Loucy (cell line): ENCODE data around the gene FRMD5.

Source experiments
- H2AFZ ChIP-seq: fragments of 200-600 bp; sonication (generic); 2 replicates; pipeline ENCODE4 v1.6.0; 2016; ENCODE audit warnings: antibody characterized with exemption, mild to moderate bottlenecking, low read length, moderate library complexity
- H3F3A ChIP-seq: fragments of 200-600 bp; 2 replicates; pipeline ENCODE4 v1.6.0; 2016; ENCODE audit warnings: antibody characterized with exemption, low read depth, mild to moderate bottlenecking
- H3K27me3 ChIP-seq: fragments of 200-600 bp; sonication (generic); 2 replicates; pipeline ENCODE4 v1.6.1; 2014; ENCODE audit warnings: low read length, mild to moderate bottlenecking; ENCODE audit not compliant: insufficient read depth, poor library complexity, severe bottlenecking
- H3K36me3 ChIP-seq: fragments of 200-600 bp; sonication (generic); 2 replicates; pipeline ENCODE4 v1.6.1; 2016; ENCODE audit warnings: low read length; ENCODE audit not compliant: insufficient read depth
- H3K4me1 ChIP-seq: fragments of 200-600 bp; sonication (generic); 2 replicates; pipeline ENCODE4 v1.5.1; 2014; ENCODE audit warnings: low read length, mild to moderate bottlenecking; ENCODE audit not compliant: insufficient read depth, poor library complexity, severe bottlenecking
- H3K4me2 ChIP-seq: fragments of 200-600 bp; sonication (generic); 2 replicates; pipeline ENCODE4 v1.6.0; 2014; ENCODE audit warnings: antibody characterized with exemption, low read length, low read depth, mild to moderate bottlenecking; ENCODE audit not compliant: poor library complexity, severe bottlenecking
- H3K4me3 ChIP-seq: fragments of 200-600 bp; sonication (generic); 2 replicates; pipeline ENCODE4 v1.5.1; 2014; ENCODE audit warnings: low read length, mild to moderate bottlenecking, mixed read lengths; ENCODE audit not compliant: poor library complexity, severe bottlenecking
- H3K79me2 ChIP-seq: fragments of 200-600 bp; sonication (generic); 2 replicates; pipeline ENCODE4 v1.6.1; 2014; ENCODE audit warnings: low read length; ENCODE audit not compliant: insufficient read depth
- H3K9ac ChIP-seq: fragments of 200-600 bp; sonication (generic); 2 replicates; pipeline ENCODE4 v1.6.0; 2014; ENCODE audit warnings: mild to moderate bottlenecking, low read depth, low read length, moderate library complexity; ENCODE audit not compliant: poor library complexity, severe bottlenecking
- H3K9me2 ChIP-seq: fragments of 200-600 bp; sonication (generic); replicated peaks from 2 replicates; pipeline ENCODE4 v1.6.1; 2016; ENCODE audit warnings: low read depth, low read length, mixed read lengths
- H3K9me3 ChIP-seq: fragments of 200-600 bp; sonication (generic); 2 replicates; pipeline ENCODE4 v1.6.1; 2014; ENCODE audit warnings: mild to moderate bottlenecking, antibody characterized with exemption, low read length, low read depth; ENCODE audit not compliant: insufficient read depth
- H4K20me1 ChIP-seq: fragments of 200-600 bp; sonication (generic); 2 replicates; pipeline ENCODE4 v1.6.0; 2014; ENCODE audit warnings: antibody characterized with exemption, low read length, mild to moderate bottlenecking; ENCODE audit not compliant: insufficient read depth, poor library complexity, severe bottlenecking
- CTCF ChIP-seq: fragments of 200-600 bp; sonication (generic); conservative IDR thresholded peaks from 2 replicates; pipeline ENCODE4 v1.5.1; 2014; ENCODE audit warnings: mild to moderate bottlenecking, antibody characterized with exemption, low read length
- EZH2phosphoT487 ChIP-seq: fragments of 200-600 bp; IDR thresholded peaks from 2 replicates; pipeline ENCODE4 v1.6.1; 2018; ENCODE audit warnings: antibody characterized with exemption, mild to moderate bottlenecking, moderate library complexity, borderline replicate concordance

Gene FRMD5

DNA sequence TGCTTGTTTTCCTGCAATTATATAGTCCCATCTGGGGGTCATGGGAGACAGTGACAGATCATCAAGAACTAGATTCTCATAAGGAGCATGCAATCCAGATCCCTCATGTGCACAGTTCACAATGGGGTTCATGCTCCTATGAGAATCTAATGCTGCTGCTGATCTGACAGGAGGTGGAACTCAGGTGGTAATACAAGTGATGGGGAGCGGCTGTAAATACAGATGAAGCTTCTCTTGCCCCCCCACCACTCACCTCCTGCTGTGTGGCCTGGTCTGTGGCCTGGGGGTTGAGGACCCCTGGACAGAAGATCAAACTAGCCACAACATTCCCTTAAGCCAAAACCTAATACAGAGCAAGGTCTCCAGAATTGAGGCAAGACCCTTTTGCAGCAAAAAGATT lies 207.1 kb downstream of the FRMD5 start:
- Histone ChIP-seq H3K4me3 (no peak overlapping the region), H3K79me2 (no peaks in the 10 kb centered on the region), H4K20me1 (no peaks in the 10 kb centered on the region), H3K27me3 (no peaks in the 10 kb centered on the region), H3K4me2 (no peak overlapping the region), H2AFZ (no peak overlapping the region), H3K9me3 (no peaks in the 10 kb centered on the region), H3K9me2 (no peaks in the 10 kb centered on the region), H3F3A (no peaks in the 10 kb centered on the region), H3K4me1 (peaks cover 2% of the 10 kb centered on the region), H3K36me3 (no peaks in the 10 kb centered on the region), H3K9ac (no peak overlapping the region)
- TF ChIP-seq CTCF (no peak), EZH2phosphoT487 (no peak)

DNA sequence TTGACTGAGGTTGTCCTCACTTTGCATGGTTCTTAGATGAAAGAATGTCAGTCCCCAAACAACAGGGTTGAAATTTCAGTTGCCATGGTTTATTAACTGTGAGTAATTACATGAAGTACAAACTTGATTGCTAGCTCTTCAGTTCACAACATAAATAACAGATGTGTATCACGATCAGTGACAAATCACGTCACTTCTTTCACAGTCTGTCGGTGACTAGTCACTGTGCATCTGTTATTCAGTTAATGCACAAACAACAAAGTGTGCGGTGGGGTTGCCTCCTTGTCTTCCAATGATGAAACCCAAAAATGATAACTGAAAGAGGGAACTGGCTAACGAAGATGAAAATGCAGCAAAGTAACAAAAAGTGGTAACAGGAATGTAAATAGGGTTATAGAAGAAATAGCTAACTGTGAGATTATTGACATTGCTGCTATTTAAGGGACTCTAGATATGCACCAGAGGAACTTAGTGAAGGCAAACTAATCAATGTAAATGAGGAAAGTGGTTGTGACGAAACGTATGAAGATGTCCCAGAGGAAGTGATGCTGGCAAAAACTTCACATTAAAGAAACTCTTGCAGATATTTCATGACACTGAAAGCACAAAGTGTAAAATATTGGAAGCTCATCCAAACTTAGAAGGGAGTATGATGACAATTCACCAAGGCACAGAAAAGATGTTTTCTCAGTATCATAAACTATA lies 208.9 kb downstream of the FRMD5 start:
- Histone ChIP-seq H2AFZ (no peak overlapping the region), H3K4me1 (peaks cover 2% of the 10 kb centered on the region), H3K4me3 (no peak overlapping the region), H3K27me3 (no peaks in the 10 kb centered on the region), H3F3A (no peaks in the 10 kb centered on the region), H3K9me3 (no peaks in the 10 kb centered on the region), H3K9ac (no peak overlapping the region), H3K36me3 (no peaks in the 10 kb centered on the region), H4K20me1 (no peaks in the 10 kb centered on the region), H3K4me2 (no peak overlapping the region), H3K9me2 (no peaks in the 10 kb centered on the region), H3K79me2 (no peaks in the 10 kb centered on the region)
- TF ChIP-seq EZH2phosphoT487 (no peak), CTCF (no peak)

GRCh38 chr15:43981576-43981975 lies 213.5 kb downstream of the FRMD5 start:
- Histone ChIP-seq H3K4me1 (peaks cover 10% of the 10 kb centered on the region), H3K27me3 (no peaks in the 10 kb centered on the region), H3K9me3 (no peaks in the 10 kb centered on the region), H3K4me3 (no peak overlapping the region), H3K9ac (no peak overlapping the region), H3K4me2 (no peak overlapping the region), H4K20me1 (no peaks in the 10 kb centered on the region), H3K9me2 (no peaks in the 10 kb centered on the region), H2AFZ (no peak overlapping the region), H3F3A (no peaks in the 10 kb centered on the region), H3K36me3 (no peaks in the 10 kb centered on the region), H3K79me2 (no peaks in the 10 kb centered on the region)
- TF ChIP-seq EZH2phosphoT487 (no peak), CTCF (no peak)
